OCI-LY1 (cell line): ENCODE measurements around the gene IRAK1.

Experiments
- H2AFZ ChIP-seq: fragments of 200-600 bp; sonication (generic), shearing (Covaris generic); 2 replicates; pipeline ENCODE4 v1.6.0; 2014; ENCODE audit warnings: antibody characterized with exemption, mild to moderate bottlenecking, low read length
- H3F3A ChIP-seq: fragments of 200-600 bp; sonication (generic), shearing (Covaris generic); 2 replicates; pipeline ENCODE4 v1.6.0; 2014; ENCODE audit warnings: mild to moderate bottlenecking, antibody characterized with exemption, low read length, moderate library complexity; ENCODE audit not compliant: insufficient read depth
- H3K27ac ChIP-seq: fragments of 200-600 bp; sonication (generic); 2 replicates; pipeline ENCODE4 v1.5.1; 2014; ENCODE audit warnings: low read length, mixed run types, mild to moderate bottlenecking, low read depth; ENCODE audit not compliant: poor library complexity, severe bottlenecking
- H3K27me3 ChIP-seq: fragments of 200-600 bp; sonication (generic); 2 replicates; pipeline ENCODE4 v1.6.0; 2014; ENCODE audit warnings: antibody characterized with exemption, mild to moderate bottlenecking, low read length, moderate library complexity; ENCODE audit not compliant: insufficient read depth
- H3K36me3 ChIP-seq: fragments of 200-600 bp; sonication (generic); 2 replicates; pipeline ENCODE4 v1.6.1; 2014; ENCODE audit warnings: mild to moderate bottlenecking, antibody characterized with exemption, low read length, moderate library complexity, mixed read lengths; ENCODE audit not compliant: insufficient read depth
- H3K4me1 ChIP-seq: fragments of 200-600 bp; sonication (generic); 2 replicates; pipeline ENCODE4 v1.5.1; 2014; ENCODE audit warnings: mild to moderate bottlenecking, low read length, moderate library complexity; ENCODE audit not compliant: insufficient read depth, severe bottlenecking
- H3K4me2 ChIP-seq: fragments of 200-600 bp; sonication (generic), shearing (Covaris generic); 2 replicates; pipeline ENCODE4 v1.6.1; 2014; ENCODE audit warnings: low read length
- H3K4me3 ChIP-seq: fragments of 200-600 bp; sonication (generic); 2 replicates; pipeline ENCODE4 v1.5.1; 2014; ENCODE audit warnings: low read length, low read depth, mild to moderate bottlenecking, mixed read lengths; ENCODE audit not compliant: poor library complexity, severe bottlenecking
- H3K79me2 ChIP-seq: fragments of 200-600 bp; shearing (Covaris generic); 2 replicates; pipeline ENCODE4 v1.6.1; 2016; ENCODE audit warnings: mixed run types, low read length, mixed read lengths; ENCODE audit not compliant: insufficient read depth
- H3K9ac ChIP-seq: fragments of 200-600 bp; sonication (generic), shearing (Covaris generic); 2 replicates; pipeline ENCODE4 v1.6.1; 2014; ENCODE audit warnings: mild to moderate bottlenecking, low read length, mixed read lengths
- H3K9me2 ChIP-seq: fragments of 200-600 bp; sonication (generic), shearing (Covaris generic); 2 replicates; pipeline ENCODE4 v1.6.1; 2014; ENCODE audit warnings: low read depth, mild to moderate bottlenecking, low read length, mixed read lengths
- H3K9me3 ChIP-seq: fragments of 200-600 bp; shearing (Covaris generic); 2 replicates; pipeline ENCODE4 v1.6.1; 2014; ENCODE audit warnings: low read length, mixed read lengths
- H4K20me1 ChIP-seq: fragments of 200-600 bp; sonication (generic), shearing (Covaris generic); 2 replicates; pipeline ENCODE4 v1.6.0; 2016; ENCODE audit warnings: mild to moderate bottlenecking, low read length; ENCODE audit not compliant: insufficient read depth
- CTCF ChIP-seq: fragments of 200-600 bp; sonication (generic), shearing (Covaris generic); IDR thresholded peaks from 2 replicates; pipeline ENCODE4 v1.5.1; 2017; ENCODE audit warnings: mild to moderate bottlenecking, antibody characterized with exemption, low read length, moderate library complexity, mixed read lengths
- EZH2 ChIP-seq: fragments of 200-600 bp; sonication (generic), shearing (Covaris generic); IDR thresholded peaks from 2 replicates; pipeline ENCODE4 v1.8.0; 2017; ENCODE audit warnings: borderline replicate concordance, mixed run types, mild to moderate bottlenecking, antibody characterized with exemption, low read length, moderate library complexity, mixed read lengths

IRAK1 gene

DNA sequence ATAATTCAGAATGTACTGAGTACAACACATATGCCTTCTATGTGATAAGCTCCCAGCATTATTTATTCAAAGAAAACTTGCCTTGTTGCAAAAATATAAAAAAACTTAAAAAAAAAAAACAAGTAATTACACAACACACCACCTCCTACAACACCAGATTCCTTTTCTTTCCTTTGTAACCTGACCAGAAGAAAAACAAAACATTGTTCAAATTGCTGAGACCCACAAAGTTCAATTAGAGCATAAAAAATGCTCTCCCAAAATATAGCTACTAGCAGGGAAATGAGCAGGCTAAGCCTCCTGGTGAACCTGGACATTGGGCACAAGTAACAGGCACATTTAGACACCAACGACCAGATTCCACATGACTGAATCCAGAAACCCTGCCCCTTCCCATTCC lies 39.5 kb upstream of the IRAK1 start:
- TF ChIP-seq CTCF (no peak), EZH2 (no peak)
- Histone ChIP-seq H4K20me1 (no peaks in the 10 kb centered on the region), H3K9me3 (no peaks in the 10 kb centered on the region), H3K4me2 (no peak overlapping the region), H3F3A (no peaks in the 10 kb centered on the region), H3K4me1 (peaks cover 27% of the 10 kb centered on the region), H3K79me2 (peaks cover 10% of the 10 kb centered on the region), H2AFZ (no peak overlapping the region), H3K27me3 (no peaks in the 10 kb centered on the region), H3K36me3 (peaks cover 16% of the 10 kb centered on the region; the same call in 1 of the 2 replicates), H3K4me3 (no peak overlapping the region), H3K9me2 (no peaks in the 10 kb centered on the region), H3K9ac (no peak overlapping the region), H3K27ac (no peak overlapping the region)

DNA sequence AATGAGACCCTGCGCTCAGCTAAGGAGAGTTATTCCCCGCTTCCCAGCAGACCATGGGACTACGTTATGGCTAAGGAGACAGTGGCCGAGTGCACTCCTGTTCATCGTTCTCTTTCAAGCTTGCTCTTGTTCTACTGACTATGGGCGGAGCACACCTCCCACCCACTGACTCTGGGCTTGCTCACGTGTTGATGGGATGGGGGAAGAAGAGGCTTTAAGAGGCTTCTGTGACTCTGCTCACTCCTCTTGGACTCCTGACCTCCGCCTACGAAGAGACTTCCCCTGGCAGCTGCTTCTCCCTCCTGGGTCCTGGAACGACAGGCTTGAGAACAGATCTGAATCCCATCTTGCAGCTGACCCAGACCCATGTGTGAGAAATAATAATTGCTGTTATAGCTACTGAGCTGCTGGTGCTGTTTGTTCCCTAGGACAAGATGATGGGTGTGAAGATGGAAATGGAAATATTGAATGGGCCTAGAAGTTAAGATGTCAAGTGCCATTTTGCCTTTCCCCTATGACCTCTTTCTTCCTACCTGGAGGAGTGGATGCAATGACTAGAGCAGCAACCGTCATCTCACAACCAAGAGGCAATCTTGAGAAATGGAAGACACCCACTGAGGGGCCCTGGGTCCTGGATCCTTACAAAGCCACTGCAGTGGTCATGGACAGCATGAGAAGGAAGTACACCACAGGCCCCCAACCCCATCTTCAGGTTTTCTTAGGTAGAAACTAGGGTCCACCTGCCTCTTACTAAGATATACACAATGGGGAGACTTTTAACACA lies 38.7 kb upstream of the IRAK1 start:
- H4K20me1 ChIP-seq: no peaks in the 10 kb centered on the region

DNA sequence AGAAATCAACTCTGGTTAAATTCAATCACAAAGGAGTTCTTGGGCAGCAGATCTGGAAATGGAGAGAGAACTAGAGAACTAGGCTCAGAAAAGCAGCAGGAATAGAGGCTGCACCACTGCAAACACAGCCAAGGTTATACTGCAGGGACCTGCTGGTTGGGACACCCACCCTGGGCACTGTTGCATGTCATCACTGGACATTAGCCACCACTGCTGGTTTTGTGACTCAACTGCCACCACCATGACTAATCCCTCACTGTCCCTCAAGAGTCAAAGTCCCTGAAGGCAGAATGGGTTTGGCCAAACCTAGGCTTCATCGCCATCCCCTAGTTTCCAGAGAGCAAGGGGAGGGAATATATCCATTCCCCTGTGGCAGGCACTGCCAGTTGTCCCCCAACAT lies 38.1 kb upstream of the IRAK1 start:
- H3F3A ChIP-seq: no peaks in the 10 kb centered on the region
- H4K20me1 ChIP-seq: no peaks in the 10 kb centered on the region
- no peak overlapping the region for H3K9ac ChIP-seq
- no peaks in the 10 kb centered on the region for H3K9me3 ChIP-seq
- no peak for TF ChIP-seq CTCF
- no peak for TF ChIP-seq EZH2
- H3K36me3 ChIP-seq: peaks cover 16% of the 10 kb centered on the region; the same call in 1 of the 2 replicates
- no peak overlapping the region for H2AFZ ChIP-seq
- H3K9me2 ChIP-seq: no peaks in the 10 kb centered on the region
- no peak overlapping the region for H3K27ac ChIP-seq
- H3K4me3 ChIP-seq: no peak overlapping the region
- H3K27me3 ChIP-seq: no peaks in the 10 kb centered on the region
- H3K4me1 ChIP-seq: peaks cover 15% of the 10 kb centered on the region
- no peak overlapping the region for H3K4me2 ChIP-seq
- peaks cover 7% of the 10 kb centered on the region for H3K79me2 ChIP-seq

More for the DNA sequence above, 38.7 kb upstream of the IRAK1 start:
- TF ChIP-seq EZH2 (no peak), CTCF (no peak)
- Histone ChIP-seq H3K4me3 (no peak overlapping the region), H3K4me1 (peaks cover 19% of the 10 kb centered on the region), H3K79me2 (peaks cover 7% of the 10 kb centered on the region), H3K9ac (no peak overlapping the region), H3K9me2 (no peaks in the 10 kb centered on the region), H3F3A (no peaks in the 10 kb centered on the region), H3K9me3 (no peaks in the 10 kb centered on the region), H2AFZ (no peak overlapping the region), H3K4me2 (no peak overlapping the region), H3K27ac (no peak overlapping the region), H3K36me3 (peaks cover 16% of the 10 kb centered on the region; the same call in 1 of the 2 replicates), H3K27me3 (no peaks in the 10 kb centered on the region)
